A549 (cell line): Measurements from ENCODE around the gene PDE7B. TPM values are rescaled to one million over a fixed set of nuclear protein-coding genes. Genes with fewer than 3 reads are reported as not detected.

Source experiments
- ATAC-seq, 2 experiments: fragments of 200-7000 bp in 1 of 2; fragments of >200 bp in 1 of 2; cut with Nextera tagmentation in 1 of 2; cut with Tn5 transposase in 1 of 2; 3 replicates each; pipeline versions ENCODE4 v1.8.0 to v1.9.1; 2018 to 2020; ENCODE audit warnings: mild to moderate bottlenecking in 1 of 2, moderate library complexity in 1 of 2
- CTCF ChIA-PET: fragments of 300-600 bp; sonication (Branson Sonifier 250); formaldehyde crosslinking; extraction: SDS; loops from one replicate; lab custom pipeline; 2021; ENCODE audit warnings: antibody characterized with exemption, inconsistent platforms; lab: Yijun Ruan, JAX
- POLR2A ChIA-PET: fragments of 350-600 bp; formaldehyde crosslinking; extraction: SDS; loops from one replicate; lab custom pipeline; 2021; ENCODE audit warnings: antibody characterized with exemption, inconsistent platforms; lab: Yijun Ruan, JAX
- DNase-seq, 2 experiments: peaks; one replicate each; pipeline versions ENCODE4 v3.0.0 to v3.0.0-alpha.2; 2011 to 2016; ENCODE audit warnings: low read depth in 1 of 2, low spot score in 1 of 2
- FAIRE-seq: peaks from 2 replicates; lab custom pipeline; 2011; peaks lifted over from hg19 to GRCh38; lab: Jason Lieb, UNC
- H3K27ac ChIP-seq, 2 experiments: fragments of >200 bp; sonication (Bioruptor Twin); formaldehyde crosslinking; 3 replicates each; pipeline ENCODE4 v1.5.1; 2016 to 2017
- H3K4me1 ChIP-seq: fragments of >200 bp; sonication (Bioruptor Twin); formaldehyde crosslinking; 3 replicates; pipeline ENCODE4 v1.6.1; 2016
- H3K4me2 ChIP-seq: fragments of >200 bp; sonication (Bioruptor Twin); formaldehyde crosslinking; 3 replicates; pipeline ENCODE4 v1.6.1; 2016
- H3K4me3 ChIP-seq: fragments of >200 bp; sonication (Bioruptor Twin); formaldehyde crosslinking; 3 replicates; pipeline ENCODE4 v1.5.1; 2016
- H3K9me3 ChIP-seq: fragments of >200 bp; sonication (Bioruptor Twin); formaldehyde crosslinking; 3 replicates; pipeline ENCODE4 v1.6.1; 2016
- CBX8 ChIP-seq: fragments of 200-600 bp; sonication (generic); IDR thresholded peaks from 2 replicates; pipeline ENCODE4 v1.6.1; 2016
- CHD2 ChIP-seq: fragments of 150-350 bp; IDR thresholded peaks from 2 replicates; pipeline ENCODE4 v1.6.1; 2014; ENCODE audit warnings: low read length; ENCODE audit not compliant: partially characterized antibody
- EP300 ChIP-seq, 2 experiments: fragments of >200 bp; sonication (Bioruptor Twin); formaldehyde crosslinking; IDR thresholded peaks; 2 replicates in 1 of 2; 3 replicates in 1 of 2; pipeline ENCODE4 v1.6.1; 2016 to 2017
- HOXA7 ChIP-seq: fragments of 250-450 bp; sonication (Bioruptor Pico); IDR thresholded peaks from 2 replicates; pipeline ENCODE4 v1.5.0; 2020; ENCODE audit warnings: mild to moderate bottlenecking, moderate library complexity
- HOXB13 ChIP-seq: fragments of 250-450 bp; sonication (Bioruptor Pico); IDR thresholded peaks from 2 replicates; pipeline ENCODE4 v1.5.0; 2020; ENCODE audit warnings: low read depth, mild to moderate bottlenecking, moderate library complexity
- MAZ ChIP-seq: fragments of 150-350 bp; IDR thresholded peaks from 2 replicates; pipeline ENCODE4 v1.6.1; 2014; ENCODE audit warnings: antibody characterized with exemption, low read depth, low read length, borderline replicate concordance
- MYC ChIP-seq: IDR thresholded peaks from 2 replicates; pipeline ENCODE4 v1.6.1; 2012; ENCODE audit warnings: mild to moderate bottlenecking, inconsistent platforms, low read length, improper control_type of control experiment, borderline replicate concordance
- RARB ChIP-seq: fragments of 250-450 bp; sonication (Bioruptor Pico); IDR thresholded peaks from 2 replicates; pipeline ENCODE4 v1.8.0; 2021; ENCODE audit warnings: mild to moderate bottlenecking, moderate library complexity
- RCOR1 ChIP-seq: fragments of 150-350 bp; IDR thresholded peaks from 2 replicates; pipeline ENCODE4 v1.6.1; 2014; ENCODE audit warnings: antibody characterized with exemption, low read length, low read depth
- REST ChIP-seq: fragments of 200-600 bp; sonication (generic); IDR thresholded peaks from 2 replicates; pipeline ENCODE4 v1.6.1; 2016; ENCODE audit warnings: antibody characterized with exemption, mild to moderate bottlenecking, moderate library complexity
- TFCP2L1 ChIP-seq: fragments of 250-450 bp; sonication (Bioruptor Pico); IDR thresholded peaks from 2 replicates; pipeline ENCODE4 v1.5.0; 2021; ENCODE audit warnings: mild to moderate bottlenecking
- ZC3H11A ChIP-seq: fragments of 450-650 bp; IDR thresholded peaks from 2 replicates; pipeline ENCODE4 v1.6.1; 2014; ENCODE audit warnings: antibody characterized with exemption, mild to moderate bottlenecking
- ZFP36 ChIP-seq: fragments of 450-650 bp; IDR thresholded peaks from 2 replicates; pipeline ENCODE4 v1.6.1; 2014; ENCODE audit warnings: borderline replicate concordance; ENCODE audit not compliant: partially characterized antibody
- ZNF302 ChIP-seq: fragments of 250-450 bp; sonication (Bioruptor Pico); IDR thresholded peaks from 2 replicates; pipeline ENCODE4 v1.9.0; 2021; ENCODE audit warnings: inconsistent platforms, mild to moderate bottlenecking, moderate library complexity
- WGBS: methylation state at CpG from one replicate; pipeline ENCODE4 v1.1.6; 2017; ENCODE audit errors: missing lambda C conversion rate; 5-methylcytosine and 5-hydroxymethylcytosine counted together
- polyA plus RNA-seq, 4 experiments: library from polyadenylated mRNA; depleted of rRNA in 3 of 4; stranded (reverse); fragments of >200 nt; fragmentation: RNase III in 1 of 4; extraction: RNeasy Plus Mini Kit Qiagen cat#74134 plus additional on column Dnase treatment in 1 of 4; gene quantifications; 2 replicates in 3 of 4; 3 replicates in 1 of 4; pipeline ENCODE4 v1.2.3, GENCODE V29; 2011 to 2017
- TF ChIP-seq, protein P1 (sequence below): fragments of >200 bp; sonication (Bioruptor Twin); formaldehyde crosslinking; IDR thresholded peaks from 2 replicates; pipeline ENCODE4 v1.6.1; 2016
- TF ChIP-seq, protein P2 (sequence below): fragments of 150-350 bp; IDR thresholded peaks from 2 replicates; pipeline ENCODE4 v1.6.1; 2014; ENCODE audit warnings: low read depth, mild to moderate bottlenecking, low read length

Gene PDE7B
- polyA plus RNA-seq, 2 of the 4 experiments (the other 2 are of a cell fraction): 6.6 to 13.8 TPM

DNA sequence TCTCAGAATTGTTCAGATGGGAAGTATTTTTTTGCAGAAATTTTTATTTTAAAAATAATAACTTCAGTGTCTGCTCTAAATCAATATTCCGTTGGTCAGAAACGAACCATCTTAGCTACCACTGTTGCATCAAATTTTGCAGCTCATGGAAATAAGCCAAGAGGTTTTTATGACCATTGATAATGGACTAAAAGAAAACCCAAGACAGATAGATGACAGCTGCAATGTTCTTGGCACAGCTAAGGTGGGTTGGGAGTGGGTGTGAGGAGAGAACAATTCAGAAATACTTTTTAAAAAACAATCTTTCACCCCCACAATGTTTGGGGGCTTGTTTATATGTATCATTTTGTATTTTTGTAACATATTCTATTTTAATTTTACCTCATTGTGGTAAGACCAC lies 121.1 kb downstream of the PDE7B start:
- peaks cover 6% of the 10 kb centered on the region; the same call in 1 of the 3 replicates for H3K4me1 ChIP-seq
- ChIA-PET POLR2A (interaction anchor here (0.9 kb wide), 1 partner anchor 42 kb away, joined by 3 read pairs; no protein-coding TSS in a partner anchor), CTCF (interaction anchor here (0.8 to 0.9 kb wide), 2 partner anchors 12 to 437 kb away, joined by 3 read pairs; no protein-coding TSS in a partner anchor)
- H3K27ac ChIP-seq: no peak overlapping the region
- H3K9me3 ChIP-seq: no peaks in the 10 kb centered on the region
- H3K4me3 ChIP-seq: no peak overlapping the region
- WGBS: 72% methylated on average over 2 of the region's 2 CpGs
- no peak for ATAC-seq
- no peak for TF ChIP-seq ZC3H11A
- TF ChIP-seq, all 56 proteins: peak for 0
- H3K4me2 ChIP-seq: no peak overlapping the region
- no peak for FAIRE-seq
- no peak for DNase-seq

DNA sequence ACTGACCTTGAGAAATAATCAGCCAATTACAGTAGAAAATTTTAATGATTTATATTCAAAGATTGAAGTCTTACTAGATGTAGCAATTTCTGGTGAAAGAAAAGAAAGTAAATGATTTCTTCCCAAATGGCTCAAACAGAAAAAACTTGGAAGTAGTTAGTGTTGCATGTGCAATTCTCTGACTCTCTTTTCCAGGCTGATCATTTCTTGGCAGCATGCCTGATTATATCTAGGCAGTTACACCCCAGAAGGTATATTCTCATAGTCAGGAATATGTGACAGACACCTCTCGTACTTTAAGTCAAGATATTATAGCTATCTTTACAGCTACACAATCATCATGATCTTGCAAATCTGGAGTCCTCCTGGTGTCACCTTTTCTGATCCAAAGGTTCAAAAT lies 122.9 kb downstream of the PDE7B start:
- Histone ChIP-seq H3K4me2 (no peak overlapping the region), H3K27ac (peak overlapping the region in 1 of 2 experiments; percentile 57; a peak in 1 of 6 replicates), H3K4me1 (peaks cover 6% of the 10 kb centered on the region; the same call in 1 of the 3 replicates), H3K4me3 (no peak overlapping the region), H3K9me3 (no peaks in the 10 kb centered on the region)
- ChIA-PET POLR2A (no interaction called here), CTCF (interaction anchor here (1.8 kb wide), 1 partner anchor 252 kb away, joined by 5 read pairs; no protein-coding TSS in a partner anchor)
- ATAC-seq (no peak), DNase-seq (no peak), FAIRE-seq (no peak)
- 52% methylated on average over 1 of the region's 1 CpG for WGBS
- no peak for TF ChIP-seq EP300 (IDR thresholded peaks at IDR 0.05)
- no peak for TF ChIP-seq HOXA7 (CRISPR knock-in tag)
- TF ChIP-seq HOXB13: no peak
- TF ChIP-seq, protein P1, sequence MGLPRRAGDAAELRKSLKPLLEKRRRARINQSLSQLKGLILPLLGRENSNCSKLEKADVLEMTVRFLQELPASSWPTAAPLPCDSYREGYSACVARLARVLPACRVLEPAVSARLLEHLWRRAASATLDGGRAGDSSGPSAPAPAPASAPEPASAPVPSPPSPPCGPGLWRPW: no peak
- TF ChIP-seq TFCP2L1: no peak

GRCh38 chr6:135976585-135976984 lies 125.1 kb downstream of the PDE7B start:
- no peak for FAIRE-seq
- no peaks in the 10 kb centered on the region for H3K9me3 ChIP-seq
- no peak for TF ChIP-seq RCOR1
- TF ChIP-seq MYC: no peak
- TF ChIP-seq CHD2: no peak
- TF ChIP-seq MAZ: no peak
- no peak for TF ChIP-seq RARB (CRISPR knock-in tag)
- TF ChIP-seq ZFP36: no peak
- TF ChIP-seq, protein P2, sequence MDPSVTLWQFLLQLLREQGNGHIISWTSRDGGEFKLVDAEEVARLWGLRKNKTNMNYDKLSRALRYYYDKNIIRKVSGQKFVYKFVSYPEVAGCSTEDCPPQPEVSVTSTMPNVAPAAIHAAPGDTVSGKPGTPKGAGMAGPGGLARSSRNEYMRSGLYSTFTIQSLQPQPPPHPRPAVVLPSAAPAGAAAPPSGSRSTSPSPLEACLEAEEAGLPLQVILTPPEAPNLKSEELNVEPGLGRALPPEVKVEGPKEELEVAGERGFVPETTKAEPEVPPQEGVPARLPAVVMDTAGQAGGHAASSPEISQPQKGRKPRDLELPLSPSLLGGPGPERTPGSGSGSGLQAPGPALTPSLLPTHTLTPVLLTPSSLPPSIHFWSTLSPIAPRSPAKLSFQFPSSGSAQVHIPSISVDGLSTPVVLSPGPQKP: no peak
- TF ChIP-seq, all 56 proteins: peak for 0
- H3K27ac ChIP-seq: 0 out of 6 replicates have a peak overlapping the region, but pooled peaks of 1 of the 2 experiments have one; percentile 6
- DNase-seq: no peak
- POLR2A ChIA-PET: no interaction called here
- CTCF ChIA-PET: no interaction called here
- no peak for ATAC-seq
- H3K4me2 ChIP-seq: no peak overlapping the region
- no peak overlapping the region for H3K4me3 ChIP-seq
- H3K4me1 ChIP-seq: peaks cover 6% of the 10 kb centered on the region; the same call in 1 of the 3 replicates

GRCh38 chr6:135983093-135983492 lies 131.6 kb downstream of the PDE7B start:
- no peak for DNase-seq
- Histone ChIP-seq H3K4me2 (peak overlapping the region; percentile 49), H3K4me3 (no peak overlapping the region), H3K4me1 (peaks cover 31% of the 10 kb centered on the region), H3K9me3 (no peaks in the 10 kb centered on the region), H3K27ac (peak overlapping the region; percentile 57 to 65; a peak in 5 of 6 replicates)
- WGBS: 58% methylated on average over 3 of the region's 3 CpGs
- ATAC-seq: peak in 1 of 2 experiments; percentile 31; a peak in 1 of 6 replicates
- no peak for FAIRE-seq
- TF ChIP-seq CBX8 (no peak), CHD2 (no peak), ZNF302 (no peak), REST (peak; percentile 60; the same call in 1 of the 2 replicates)
- ChIA-PET POLR2A (no interaction called here), CTCF (no interaction called here)
